GM19468 (cell line): ENCODE data around the gene NUAK1.
"Not testable (repeated sequence)": the region's sequence is repeated elsewhere in the genome, so short reads cannot be mapped to it uniquely, and the experiment has no call there.

Experiments
- ATAC-seq: cut with Tn5 transposase; IDR thresholded peaks from one replicate; pipeline ENCODE4 v1.9.1; 2021; ENCODE audit warnings: mild to moderate bottlenecking, moderate library complexity, moderate number of reproducible peaks; ENCODE audit not compliant: unreplicated experiment; ENCODE audit errors: extremely low read depth

NUAK1 gene

GRCh38 chr12:106149096-106149784 is 10.5 kb upstream of the NUAK1 start:
- ATAC-seq: no peak

- ATAC-seq: no peak
These were observed 9.2 kb upstream of the NUAK1 start for GRCh38 chr12:106147956-106148355.

DNA sequence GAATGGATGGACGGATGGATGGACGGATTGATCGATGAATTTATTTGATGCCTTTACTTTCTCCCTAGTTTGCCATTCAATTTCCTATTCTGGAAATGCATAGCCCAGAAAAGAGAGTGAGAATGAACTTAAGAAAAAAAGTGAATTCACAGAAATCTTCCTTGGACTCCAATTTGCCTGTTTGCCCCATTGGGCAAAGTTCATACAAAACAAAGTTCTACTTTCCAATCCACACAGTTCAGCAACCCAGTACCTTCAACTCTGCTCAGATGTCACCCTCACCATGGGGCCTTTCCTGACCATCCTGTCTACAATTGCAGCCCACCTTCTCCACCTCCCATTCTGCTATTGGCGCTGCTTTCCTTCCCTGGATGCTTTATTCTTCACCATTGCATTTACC is 8.2 kb upstream of the NUAK1 start:
- ATAC-seq: no peak

GRCh38 chr12:106145539-106146447 is 7.0 kb upstream of the NUAK1 start:
- no peak for ATAC-seq

DNA sequence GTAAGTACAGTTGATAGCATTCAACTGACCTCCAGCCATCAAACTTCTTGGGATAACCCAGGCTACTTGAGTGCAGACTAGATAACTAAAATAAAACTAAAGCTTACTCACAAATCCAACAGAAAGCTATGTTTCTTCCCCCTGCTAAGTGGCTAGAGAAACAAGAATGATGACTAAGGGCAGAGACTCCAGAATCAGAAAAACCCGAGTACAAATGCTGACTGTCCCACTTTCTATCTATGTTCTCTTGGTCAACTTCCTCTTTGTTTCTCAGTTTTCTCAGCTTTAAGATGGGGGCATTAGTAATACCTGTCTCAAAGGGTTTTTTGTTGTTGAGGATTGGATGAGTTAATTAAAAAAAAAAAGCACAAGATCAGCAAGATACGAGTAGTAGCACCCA is 6.1 kb upstream of the NUAK1 start:
- no peak for ATAC-seq

- no peak for ATAC-seq
These were observed 4.0 kb upstream of the NUAK1 start for GRCh38 chr12:106142591-106143261.

GRCh38 chr12:106141920-106142319 is 3.2 kb upstream of the NUAK1 start:
- not testable (repeated sequence) for ATAC-seq

DNA sequence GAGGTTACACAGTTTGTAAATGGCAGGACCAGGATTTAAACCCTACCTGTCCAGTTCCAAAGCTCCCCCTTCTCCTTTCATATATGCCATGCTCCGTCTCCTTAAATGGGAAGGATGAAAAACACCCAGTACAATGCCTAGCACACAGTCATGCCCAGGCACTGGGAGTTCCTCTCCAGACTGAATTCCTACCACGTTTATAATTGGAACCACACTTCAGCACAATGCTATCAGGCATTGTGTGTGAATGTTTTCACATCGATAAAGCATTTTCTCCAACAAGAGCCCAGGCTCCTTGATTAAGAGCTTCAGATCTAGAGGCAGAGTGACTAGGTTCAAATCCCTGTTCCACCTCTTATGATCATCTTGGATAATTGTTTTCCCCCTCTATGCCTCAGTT is 2.7 kb upstream of the NUAK1 start:
- ATAC-seq: no peak

DNA sequence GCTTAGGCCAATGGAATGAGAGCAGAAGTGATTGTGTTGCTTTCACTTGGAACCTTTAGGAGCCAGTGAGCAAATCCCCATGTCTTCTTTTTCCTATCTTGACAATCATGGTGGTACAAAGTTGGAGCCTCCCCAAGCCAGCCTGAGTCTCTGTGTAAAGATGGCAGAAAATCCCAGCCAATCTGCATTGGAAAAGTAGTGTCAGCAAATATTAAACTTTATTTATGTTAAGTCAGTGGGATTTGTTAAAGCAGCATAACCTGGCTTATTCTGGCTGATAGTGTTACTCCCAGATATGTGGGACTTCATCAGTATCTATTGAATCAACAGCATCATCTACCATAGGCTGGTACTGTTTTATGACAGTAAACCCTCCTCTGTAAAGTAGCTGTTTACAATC is 2.2 kb upstream of the NUAK1 start:
- no peak for ATAC-seq

DNA sequence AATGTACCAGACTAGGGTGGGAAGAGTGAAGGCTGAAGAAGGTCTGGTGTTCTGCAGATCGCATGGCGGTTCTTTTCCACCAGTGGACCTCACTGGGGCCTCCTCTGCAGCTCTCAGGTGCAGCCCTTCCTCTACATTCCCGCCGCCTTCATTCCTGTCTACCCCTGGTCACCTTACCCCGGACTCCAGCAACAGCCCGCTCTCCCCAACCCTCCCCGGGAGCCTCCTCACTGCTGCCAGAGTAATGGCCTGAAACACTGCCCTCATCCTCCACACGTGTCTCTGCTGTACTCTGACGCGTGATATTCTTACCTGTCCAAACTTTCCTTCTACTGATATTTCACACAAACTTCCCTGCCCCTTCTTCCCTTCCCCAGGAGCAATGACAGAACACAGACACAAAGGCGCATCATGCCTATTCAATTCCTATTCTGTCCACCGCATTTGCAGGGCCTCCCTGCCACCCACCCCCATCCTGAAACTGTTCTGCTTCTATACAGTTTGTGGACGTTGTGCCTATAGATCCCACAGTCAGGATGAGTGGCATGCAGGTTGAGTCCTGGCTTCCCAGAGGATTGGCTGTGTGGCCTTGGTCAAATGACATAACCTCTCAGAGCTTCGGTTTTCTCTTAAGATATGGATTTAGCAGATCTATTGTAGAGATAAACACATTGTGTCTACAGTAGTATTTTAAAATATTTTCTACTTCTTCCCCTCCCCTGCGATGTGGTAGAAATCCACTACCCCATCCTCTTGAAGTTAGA is 1.7 kb upstream of the NUAK1 start:
- ATAC-seq: no peak

DNA sequence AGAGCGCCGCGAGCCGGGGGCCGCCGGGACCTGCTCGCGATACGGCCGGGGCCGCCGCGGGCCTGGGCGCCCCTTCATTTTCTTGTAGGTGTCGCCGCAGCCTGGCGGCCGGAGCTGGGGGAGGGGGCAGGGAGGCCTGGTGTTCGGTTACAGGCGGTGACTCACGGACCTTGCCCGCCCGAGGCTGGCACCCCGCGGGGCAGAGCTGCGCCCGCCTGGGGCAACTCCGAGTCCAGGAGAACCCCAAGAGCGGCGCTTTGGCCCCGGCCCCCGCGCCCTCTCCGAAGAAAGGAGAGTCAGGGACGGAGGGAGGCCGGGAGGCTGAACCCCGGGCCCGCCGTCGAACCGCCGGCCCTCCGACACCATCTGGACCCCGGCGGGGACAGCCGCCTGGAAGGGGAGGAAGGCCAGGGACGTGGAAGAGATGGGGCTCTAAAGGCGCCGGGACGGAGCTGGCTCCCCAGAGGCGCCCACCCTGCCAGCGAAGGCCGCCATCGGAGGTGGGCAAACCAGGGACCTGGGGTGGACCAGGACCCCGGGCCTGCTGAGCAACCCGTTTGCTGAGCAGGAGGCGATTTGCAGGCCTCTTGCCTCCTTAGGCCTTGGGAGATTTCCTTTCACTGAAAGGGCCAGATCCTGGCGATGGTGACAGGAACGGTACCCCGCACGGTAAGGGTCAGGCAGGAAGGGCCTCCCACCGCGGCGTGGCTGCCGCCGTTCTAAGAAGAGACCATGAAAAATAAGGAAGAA is 843 bp upstream of the NUAK1 start:
- no peak for ATAC-seq

DNA sequence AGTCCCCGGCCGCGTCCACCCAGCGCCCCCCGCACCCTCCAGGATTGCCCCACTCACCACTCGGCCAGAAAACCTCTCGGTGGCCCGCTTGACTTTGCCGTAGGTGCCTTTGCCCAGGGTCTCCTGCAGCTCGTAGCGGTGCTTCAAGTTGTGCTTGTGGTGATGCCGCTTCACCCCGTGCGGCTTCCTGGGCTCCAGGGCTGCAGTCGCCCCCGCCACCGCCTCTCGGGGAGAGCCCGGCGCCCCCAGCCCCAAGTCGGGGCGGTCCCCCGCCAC is 459 bp downstream of the NUAK1 start:
- ATAC-seq: no peak

DNA sequence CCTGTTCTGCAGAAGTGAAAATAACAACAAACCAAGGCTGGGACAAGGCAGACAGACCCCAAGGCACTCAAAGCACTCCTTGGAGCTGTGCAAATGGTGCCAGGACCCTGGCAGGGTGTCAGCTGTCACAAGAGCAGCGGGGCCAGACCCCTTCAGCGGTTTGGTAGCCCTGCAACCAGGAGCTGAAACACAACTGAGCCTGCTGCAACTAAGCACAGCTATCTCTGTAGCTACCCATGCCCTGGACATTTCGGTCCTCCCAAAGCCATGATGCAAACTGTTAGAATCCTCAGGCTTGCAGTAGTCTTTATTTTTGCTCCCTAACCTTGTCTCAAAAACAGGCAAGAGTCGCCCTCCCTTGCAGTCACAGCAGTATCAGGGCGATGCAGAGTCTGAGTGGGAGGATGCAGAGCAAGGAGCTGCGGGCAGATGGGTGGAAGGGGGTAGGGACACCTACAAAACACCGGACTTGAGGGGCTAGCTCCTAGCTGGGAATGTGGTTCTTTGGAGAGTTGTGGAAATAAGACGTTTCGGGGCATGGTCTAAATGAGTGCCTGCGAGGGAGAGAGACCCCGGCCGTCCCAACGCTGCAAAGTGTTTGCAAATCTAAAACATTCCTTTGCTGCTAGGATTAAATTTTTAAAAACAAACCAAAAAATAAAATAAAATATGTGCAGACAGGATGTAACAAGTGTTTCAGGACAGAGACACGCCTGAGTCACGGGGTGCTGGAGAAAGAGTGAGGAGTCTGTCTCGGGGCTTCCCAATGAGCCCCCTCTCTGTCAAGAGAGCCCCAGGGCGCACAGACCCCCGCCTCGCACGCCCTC is 1.0 kb downstream of the NUAK1 start:
- no peak for ATAC-seq

GRCh38 chr12:106136263-106136662 is 2.5 kb downstream of the NUAK1 start:
- no peak for ATAC-seq

DNA sequence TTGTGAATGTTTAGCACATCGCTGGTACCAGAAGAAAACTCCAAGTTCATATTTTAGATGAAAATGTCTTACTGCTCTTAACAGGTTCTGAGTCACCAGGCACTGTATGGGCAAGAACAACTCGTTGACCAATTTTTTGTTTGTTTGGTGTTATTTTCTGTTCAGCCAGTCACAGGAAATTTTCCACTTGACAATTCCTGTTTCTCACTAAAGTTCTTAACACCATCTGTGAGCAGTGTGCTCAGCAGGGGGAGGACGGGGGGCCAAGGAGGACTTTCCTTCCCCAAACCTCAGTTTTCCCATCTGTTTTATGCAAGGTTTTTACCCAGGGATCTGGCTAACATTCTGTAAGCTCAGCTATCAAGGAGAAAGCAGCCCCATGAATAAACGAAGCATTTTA is 3.0 kb downstream of the NUAK1 start:
- ATAC-seq: no peak

DNA sequence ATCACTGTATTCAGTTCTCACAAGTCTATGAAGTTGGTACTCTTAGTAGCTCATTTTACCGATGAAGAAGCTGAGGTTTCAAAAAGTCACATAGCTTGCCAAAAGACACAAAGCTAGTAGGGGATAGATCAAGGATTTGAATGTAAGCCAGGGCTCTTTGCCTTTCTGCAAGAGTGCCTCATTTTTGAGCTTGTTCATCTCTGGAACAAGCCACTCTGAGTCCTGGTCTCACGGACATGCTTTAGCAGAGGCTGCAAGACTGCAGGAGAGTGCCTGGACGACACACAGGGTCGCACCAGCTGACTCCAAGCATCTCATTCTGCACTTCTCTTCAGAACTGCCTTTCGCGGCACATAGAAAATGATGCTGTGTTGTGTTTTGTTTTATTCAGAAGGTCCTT is 3.7 kb downstream of the NUAK1 start:
- no peak for ATAC-seq

DNA sequence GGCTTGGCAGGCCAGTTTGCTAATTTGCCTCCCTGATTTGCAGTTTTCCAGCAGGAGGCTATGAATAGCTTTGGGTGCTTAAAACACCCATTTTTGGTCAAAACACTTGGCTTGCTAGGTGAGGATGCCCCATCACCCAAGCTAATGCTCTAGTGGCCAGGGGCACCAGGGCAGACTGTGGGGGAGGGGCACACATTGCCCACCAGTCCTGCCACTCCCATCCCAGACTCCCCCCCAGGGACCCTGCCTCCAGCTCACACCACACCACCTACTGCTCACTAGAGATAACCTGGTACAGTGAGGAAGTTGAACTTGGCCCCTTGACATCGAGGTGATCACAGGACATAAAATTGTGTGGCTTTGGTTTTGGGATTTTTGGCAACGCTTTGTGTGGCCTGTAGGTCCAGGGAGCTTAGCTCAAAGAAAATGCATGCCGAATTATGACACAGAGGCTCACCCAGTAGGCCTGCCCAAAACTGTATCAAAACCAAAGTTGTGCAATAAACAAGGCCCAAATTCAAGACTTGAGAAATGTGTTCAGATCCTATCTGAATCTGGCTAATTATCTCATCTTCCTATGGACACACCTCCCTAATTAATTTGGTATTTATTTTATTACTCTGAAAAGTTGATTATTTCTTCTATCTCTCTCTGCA is 4.3 kb downstream of the NUAK1 start:
- ATAC-seq: no peak
